ENCODE results near the gene ERICH4.
"Not testable (repeated sequence)": the region's sequence is repeated elsewhere in the genome, so short reads cannot be mapped to it uniquely, and the experiment has no call there.

Gene ERICH4

GRCh38 chr19:41415154-41415571, 27.8 kb upstream of the ERICH4 start:
- DNase-seq: peak; percentile 50

GRCh38 chr19:41416194-41416674, 26.7 kb upstream of the ERICH4 start:
- no peak for DNase-seq

- DNase-seq: no peak
Measured at GRCh38 chr19:41420101-41420880, 22.7 kb upstream of the ERICH4 start.

GRCh38 chr19:41421314-41421713, 21.6 kb upstream of the ERICH4 start:
- peak; percentile 78 for DNase-seq

- no peak for DNase-seq
Measured at GRCh38 chr19:41421973-41422372, 21.0 kb upstream of the ERICH4 start.

GRCh38 chr19:41422456-41422855, 20.5 kb upstream of the ERICH4 start:
- no peak for DNase-seq

- no peak for DNase-seq
Measured at GRCh38 chr19:41422955-41423354, 20.0 kb upstream of the ERICH4 start.

- no peak for DNase-seq
Measured at GRCh38 chr19:41424335-41425173, 18.4 kb upstream of the ERICH4 start.

GRCh38 chr19:41425174-41426115, 17.5 kb upstream of the ERICH4 start:
- DNase-seq: no peak

- DNase-seq: no peak
Measured at GRCh38 chr19:41426116-41426841, 16.7 kb upstream of the ERICH4 start.

- peak; percentile 83 for DNase-seq
Measured at GRCh38 chr19:41426952-41427646, 15.9 kb upstream of the ERICH4 start, which contains the start of gene B3GNT8. TSS of gene B3GNT8 (minus strand) at chr19:41427374. CDS start at chr19:41426778, 596 bp downstream.

- DNase-seq: peak; percentile 84
Measured at GRCh38 chr19:41427647-41428480, 15.1 kb upstream of the ERICH4 start.

- DNase-seq: no peak
Measured at GRCh38 chr19:41428481-41428859, 14.5 kb upstream of the ERICH4 start.

GRCh38 chr19:41430922-41431321, 12.0 kb upstream of the ERICH4 start:
- no peak for DNase-seq

GRCh38 chr19:41431426-41432386, 11.2 kb upstream of the ERICH4 start:
- no peak for DNase-seq

- no peak for DNase-seq
Measured at GRCh38 chr19:41433171-41433570, 9.8 kb upstream of the ERICH4 start.

GRCh38 chr19:41434450-41434849, 8.5 kb upstream of the ERICH4 start:
- no peak for DNase-seq

GRCh38 chr19:41435376-41435775, 7.6 kb upstream of the ERICH4 start:
- DNase-seq: not testable (repeated sequence)
